AG04450 (cell line): Measurements from ENCODE around the gene CYP26B1. TPM values are rescaled to one million over a fixed set of nuclear protein-coding genes. Genes with fewer than 3 reads are reported as not detected.

Source experiments
- CTCF ChIA-PET: fragments of 300-600, 350-600 bp; formaldehyde crosslinking; extraction: SDS; loops from one replicate; lab custom pipeline; 2022; ENCODE audit warnings: antibody characterized with exemption, inconsistent platforms; lab: Charles Lee
- POLR2A ChIA-PET: fragments of 350-600 bp; formaldehyde crosslinking; extraction: SDS; loops from one replicate; lab custom pipeline; 2021; ENCODE audit warnings: antibody characterized with exemption, inconsistent platforms; lab: Yijun Ruan, JAX
- DNase-seq: peaks from one replicate; pipeline ENCODE4 v3.0.0-alpha.2; 2011; ENCODE audit warnings: low read depth, low spot score
- H3K27ac ChIP-seq: one replicate; pipeline ENCODE4 v1.5.1; 2012; ENCODE audit warnings: low read depth, low read length, control low read depth
- H3K27me3 ChIP-seq: one replicate; pipeline ENCODE4 v1.6.0; 2012; ENCODE audit warnings: low read length; ENCODE audit not compliant: control insufficient read depth, insufficient read depth
- H3K4me3 ChIP-seq: 2 replicates; pipeline ENCODE4 v1.5.1; 2011; ENCODE audit warnings: mild to moderate bottlenecking, low read depth, low read length, control low read depth
- H3K9me3 ChIP-seq: 2 replicates; pipeline ENCODE4 v1.5.1; 2012; ENCODE audit warnings: low read length; ENCODE audit not compliant: control insufficient read depth, insufficient read depth
- polyA plus RNA-seq: library from polyadenylated mRNA; depleted of rRNA; stranded (reverse); fragments of >200 nt; gene quantifications from 2 replicates; pipeline ENCODE4 v1.2.3, GENCODE V29; 2011
- TF ChIP-seq, protein P1 (sequence below): IDR thresholded peaks from 2 replicates; pipeline ENCODE4 v1.5.1; 2011; ENCODE audit warnings: low read depth, low read length, control low read depth, inconsistent platforms

Gene CYP26B1
- polyA plus RNA-seq, 1 experiment: 0.01 TPM

GRCh38 chr2:72144632-72145288 lies 2.9 kb downstream of the CYP26B1 start:
- ChIA-PET POLR2A (no interaction called here), CTCF (interaction anchor here (1.0 kb wide), 1 partner anchor 9 kb away, joined by 4 read pairs; no protein-coding TSS in a partner anchor)
- H3K27me3 ChIP-seq: peaks cover 81% of the 10 kb centered on the region
- peaks cover 23% of the 10 kb centered on the region for H3K9me3 ChIP-seq
- TF ChIP-seq, protein P1, sequence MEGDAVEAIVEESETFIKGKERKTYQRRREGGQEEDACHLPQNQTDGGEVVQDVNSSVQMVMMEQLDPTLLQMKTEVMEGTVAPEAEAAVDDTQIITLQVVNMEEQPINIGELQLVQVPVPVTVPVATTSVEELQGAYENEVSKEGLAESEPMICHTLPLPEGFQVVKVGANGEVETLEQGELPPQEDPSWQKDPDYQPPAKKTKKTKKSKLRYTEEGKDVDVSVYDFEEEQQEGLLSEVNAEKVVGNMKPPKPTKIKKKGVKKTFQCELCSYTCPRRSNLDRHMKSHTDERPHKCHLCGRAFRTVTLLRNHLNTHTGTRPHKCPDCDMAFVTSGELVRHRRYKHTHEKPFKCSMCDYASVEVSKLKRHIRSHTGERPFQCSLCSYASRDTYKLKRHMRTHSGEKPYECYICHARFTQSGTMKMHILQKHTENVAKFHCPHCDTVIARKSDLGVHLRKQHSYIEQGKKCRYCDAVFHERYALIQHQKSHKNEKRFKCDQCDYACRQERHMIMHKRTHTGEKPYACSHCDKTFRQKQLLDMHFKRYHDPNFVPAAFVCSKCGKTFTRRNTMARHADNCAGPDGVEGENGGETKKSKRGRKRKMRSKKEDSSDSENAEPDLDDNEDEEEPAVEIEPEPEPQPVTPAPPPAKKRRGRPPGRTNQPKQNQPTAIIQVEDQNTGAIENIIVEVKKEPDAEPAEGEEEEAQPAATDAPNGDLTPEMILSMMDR: no peak
- H3K27ac ChIP-seq: no peak overlapping the region
- no peak overlapping the region for H3K4me3 ChIP-seq
- no peak for DNase-seq

- Histone ChIP-seq H3K4me3 (no peak overlapping the region), H3K9me3 (peaks cover 22% of the 10 kb centered on the region), H3K27me3 (peaks cover 79% of the 10 kb centered on the region), H3K27ac (no peak overlapping the region)
- ChIA-PET POLR2A (no interaction called here), CTCF (no interaction called here)
- TF ChIP-seq, protein P1: no peak
- no peak for DNase-seq
Observed at GRCh38 chr2:72144274-72144631, 3.4 kb downstream of the CYP26B1 start.

GRCh38 chr2:72143441-72144273 lies 4.0 kb downstream of the CYP26B1 start:
- TF ChIP-seq, protein P1: no peak
- POLR2A ChIA-PET: no interaction called here
- peaks cover 80% of the 10 kb centered on the region for H3K27me3 ChIP-seq
- no peak overlapping the region for H3K27ac ChIP-seq
- CTCF ChIA-PET: interaction anchor here (0.6 to 1.1 kb wide), 2 partner anchors 534 to 596 kb away, joined by 3 to 4 read pairs; no protein-coding TSS in a partner anchor
- H3K4me3 ChIP-seq: no peak overlapping the region
- no peak for DNase-seq
- peaks cover 20% of the 10 kb centered on the region for H3K9me3 ChIP-seq

DNA sequence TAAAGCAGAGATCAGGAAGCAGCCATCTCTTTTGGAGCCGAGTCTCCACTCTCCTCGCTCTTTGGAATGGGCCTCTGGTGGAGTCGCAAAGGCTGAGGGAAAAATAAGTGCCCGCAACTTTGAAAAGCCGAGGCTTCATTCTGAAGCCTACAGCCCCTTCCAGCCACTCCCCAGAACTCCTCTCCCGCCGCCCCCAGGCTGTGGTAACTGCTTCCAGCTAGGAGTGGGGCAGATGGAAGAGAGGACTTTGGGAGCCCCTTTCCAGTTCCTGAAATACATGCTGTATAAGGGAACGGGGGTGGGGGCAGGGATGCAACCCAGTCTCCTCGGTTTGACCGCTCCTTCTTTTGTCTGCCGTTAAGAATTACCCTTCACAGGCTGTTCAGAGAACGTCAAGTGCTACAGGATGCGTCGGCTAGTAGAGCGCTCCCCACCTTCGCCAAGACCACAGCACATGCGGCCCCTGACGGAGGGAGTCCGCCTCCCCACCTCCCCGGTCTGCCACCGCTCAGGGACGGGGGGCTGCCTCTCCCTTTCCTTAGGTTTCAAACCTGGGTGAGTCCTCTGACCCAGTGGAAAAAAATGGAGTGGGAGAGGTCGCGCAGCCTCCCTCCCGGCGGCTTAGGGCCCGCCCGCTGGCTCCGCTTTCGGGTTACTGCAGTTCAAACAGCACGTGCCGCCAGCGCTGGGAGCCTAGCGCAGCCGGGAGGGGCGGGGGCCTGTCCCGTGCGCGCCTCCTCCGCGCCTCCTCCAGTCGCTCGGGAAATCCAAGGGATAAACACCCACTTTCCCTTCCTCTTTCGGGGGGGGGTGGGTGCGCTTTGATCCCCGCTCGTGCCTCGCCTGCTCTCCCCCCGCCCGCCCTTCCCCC lies 4.9 kb downstream of the CYP26B1 start:
- CTCF ChIA-PET: interaction anchor here (0.6 to 1.1 kb wide), 2 partner anchors 533 to 595 kb away, joined by 3 to 4 read pairs; no protein-coding TSS in a partner anchor
- Histone ChIP-seq H3K4me3 (peak overlapping the region; percentile 13; the same call in 1 of the 2 replicates), H3K27me3 (peaks cover 76% of the 10 kb centered on the region), H3K27ac (no peak overlapping the region), H3K9me3 (peaks cover 20% of the 10 kb centered on the region)
- TF ChIP-seq, protein P1: no peak
- POLR2A ChIA-PET: no interaction called here
- DNase-seq: no peak
